Iris pigment epithelial cell (primary cell): Measurements from ENCODE around the gene GLUL.
A peak's percentile ranks its signal among the peaks of the same experiment; 100 is the strongest.

Experiments
- DNase-seq: peaks from one replicate; pipeline ENCODE4 v3.0.0-alpha.2; 2011; ENCODE audit warnings: low read depth

GLUL gene

GRCh38 chr1:182391362-182392049, at the start of gene GLUL:
TSS of gene GLUL (minus strand) at chr1:182391790. CDS start at chr1:182388737, 3,053 bp downstream.
- peak; percentile 91 for DNase-seq

GRCh38 chr1:182438326-182438725, 46.7 kb upstream of the GLUL start:
- DNase-seq, result no peak

GRCh38 chr1:182433580-182433979, 42.0 kb upstream of the GLUL start:
- no peak for DNase-seq

GRCh38 chr1:182431278-182431677, 39.7 kb upstream of the GLUL start:
- no peak for DNase-seq

- peak; percentile 36 for DNase-seq
These were observed 38.9 kb upstream of the GLUL start for GRCh38 chr1:182430263-182431068.

- no peak for DNase-seq
These were observed 36.5 kb upstream of the GLUL start for GRCh38 chr1:182428043-182428442.

- DNase-seq, result no peak
These were observed 35.1 kb upstream of the GLUL start for GRCh38 chr1:182426442-182427430.

- DNase-seq, result no peak
These were observed 24.2 kb upstream of the GLUL start for GRCh38 chr1:182415789-182416188.

GRCh38 chr1:182413969-182414368, 22.4 kb upstream of the GLUL start:
- DNase-seq, result no peak

GRCh38 chr1:182413486-182413885, 21.9 kb upstream of the GLUL start:
- DNase-seq, result no peak

GRCh38 chr1:182410620-182411273, 19.2 kb upstream of the GLUL start:
- no peak for DNase-seq

GRCh38 chr1:182410138-182410537, 18.5 kb upstream of the GLUL start:
- DNase-seq, result no peak

GRCh38 chr1:182408435-182409075, 17.0 kb upstream of the GLUL start:
- no peak for DNase-seq

GRCh38 chr1:182407724-182408123, 16.1 kb upstream of the GLUL start:
- no peak for DNase-seq

- DNase-seq, result no peak
These were observed 14.4 kb upstream of the GLUL start for GRCh38 chr1:182406012-182406411.

- no peak for DNase-seq
These were observed 14.0 kb upstream of the GLUL start for GRCh38 chr1:182405578-182405977.

GRCh38 chr1:182404781-182405180, 13.2 kb upstream of the GLUL start:
- DNase-seq, result no peak

- no peak for DNase-seq
These were observed 9.0 kb upstream of the GLUL start, which contains the start of gene TEDDM1 for GRCh38 chr1:182400567-182400966. TSS of gene TEDDM1 (minus strand) at chr1:182400667. CDS start at chr1:182400485, 182 bp downstream.

- peak; percentile 35 for DNase-seq
These were observed 6.2 kb upstream of the GLUL start for GRCh38 chr1:182397653-182398393.

- DNase-seq, result no peak
These were observed 4.3 kb upstream of the GLUL start for GRCh38 chr1:182395906-182396305.
